H1 (cell line): Measurements from ENCODE around the gene ARHGAP22. TPM values are rescaled to one million over a fixed set of nuclear protein-coding genes. Genes with fewer than 3 reads are reported as not detected.

ENCODE experiments used
- CTCF ChIA-PET: fragments of 300-600 bp; sonication (Branson Sonifier 250); formaldehyde crosslinking; loops from one replicate; lab custom pipeline; 2021; ENCODE audit not compliant: partially characterized antibody; lab: Charles Lee
- POLR2A ChIA-PET: fragments of 300-600 bp; sonication (Branson Sonifier 250); formaldehyde crosslinking; loops from one replicate; lab custom pipeline; 2021; ENCODE audit warnings: inconsistent platforms; ENCODE audit not compliant: partially characterized antibody; lab: Charles Lee
- DNase-seq, 2 experiments: peaks; one replicate each; pipeline versions ENCODE4 v3.0.0 to v3.0.0-alpha.2; 2010 to 2022; ENCODE audit warnings: low spot score in 2 of 2, low read depth in 1 of 2, mixed read lengths in 1 of 2
- FAIRE-seq: peaks from 2 replicates; lab custom pipeline; 2011; peaks lifted over from hg19 to GRCh38; lab: Jason Lieb, UNC
- H2AFZ ChIP-seq: 2 replicates; pipeline ENCODE4 v1.8.1; 2012; ENCODE audit warnings: low read length, inconsistent platforms
- H2AK5ac ChIP-seq: 2 replicates; pipeline ENCODE4 v1.6.1; 2013; ENCODE audit warnings: low read depth, low read length
- H2BK120ac ChIP-seq: replicated peaks from 2 replicates; pipeline ENCODE3; 2013; ENCODE audit warnings: low read depth, low read length, inconsistent platforms
- H2BK12ac ChIP-seq: 2 replicates; pipeline ENCODE4 v1.6.1; 2013; ENCODE audit warnings: low read depth, low read length
- H2BK15ac ChIP-seq: 2 replicates; pipeline ENCODE4 v1.6.1; 2013; ENCODE audit warnings: low read length
- H2BK20ac ChIP-seq: 2 replicates; pipeline ENCODE4 v1.6.1; 2013; ENCODE audit warnings: low read length
- H2BK5ac ChIP-seq: 2 replicates; pipeline ENCODE4 v1.6.1; 2013; ENCODE audit warnings: low read depth, low read length
- H3K14ac ChIP-seq: 2 replicates; pipeline ENCODE4 v1.6.1; 2013; ENCODE audit warnings: inconsistent platforms; ENCODE audit not compliant: insufficient read length
- H3K18ac ChIP-seq: 2 replicates; pipeline ENCODE4 v1.6.1; 2013; ENCODE audit warnings: low read length; ENCODE audit errors: extremely low read depth
- H3K23ac ChIP-seq: 2 replicates; pipeline ENCODE4 v1.6.1; 2013; ENCODE audit warnings: inconsistent platforms; ENCODE audit not compliant: insufficient read length
- H3K23me2 ChIP-seq: 2 replicates; pipeline ENCODE4 v1.6.1; 2013; ENCODE audit warnings: low read depth, low read length
- H3K27ac ChIP-seq: 2 replicates; pipeline ENCODE4 v1.6.1; 2011; ENCODE audit warnings: low read depth, low read length, inconsistent platforms
- H3K27me3 ChIP-seq, 4 experiments: replicated peaks in 1 of 4; 1 replicate in 1 of 4; 2 replicates in 3 of 4; pipeline versions ENCODE4 v1.6.1 to v1.8.1; 2011 to 2013; ENCODE audit warnings: low read length in 3 of 4, mild to moderate bottlenecking in 3 of 4, inconsistent platforms in 2 of 4, mixed read lengths in 2 of 4, moderate library complexity in 1 of 4; ENCODE audit not compliant: control insufficient read depth in 3 of 4, insufficient read depth in 3 of 4; ENCODE audit errors: extremely low read depth in 1 of 4
- H3K36me3 ChIP-seq, 4 experiments: 2 replicates each; pipeline versions ENCODE4 v1.6.1 to v1.8.1; 2011 to 2013; ENCODE audit warnings: mild to moderate bottlenecking in 4 of 4, low read length in 3 of 4, moderate library complexity in 2 of 4, control low read depth in 1 of 4, inconsistent platforms in 1 of 4; ENCODE audit not compliant: insufficient read depth in 4 of 4, control insufficient read depth in 2 of 4
- H3K4ac ChIP-seq: replicated peaks from 2 replicates; pipeline ENCODE3; 2013; ENCODE audit warnings: low read length, low read depth, mixed read lengths, inconsistent platforms; ENCODE audit not compliant: insufficient read length
- H3K4me1 ChIP-seq, 4 experiments: replicated peaks in 1 of 4; 1 replicate in 1 of 4; 2 replicates in 3 of 4; pipeline versions ENCODE4 v1.6.1 to v1.8.1; 2011 to 2013; ENCODE audit warnings: low read length in 3 of 4, inconsistent platforms in 2 of 4, mixed read lengths in 1 of 4; ENCODE audit not compliant: insufficient read depth in 4 of 4, control insufficient read depth in 3 of 4
- H3K4me2 ChIP-seq, 2 experiments: 2 replicates each; pipeline versions ENCODE4 v1.6.1 to v1.8.1; 2011 to 2013; ENCODE audit warnings: low read depth in 2 of 2, low read length in 2 of 2, control low read depth in 1 of 2, inconsistent platforms in 1 of 2, mild to moderate bottlenecking in 1 of 2; ENCODE audit not compliant: insufficient read depth in 1 of 2
- H3K4me3 ChIP-seq, 4 experiments: fragments of 200-600, 300-600 bp in 1 of 4; sonication (generic), shearing (Covaris generic), sonication (Bioruptor Twin) in 1 of 4; 2 replicates each; pipeline versions ENCODE4 v1.5.1 to v1.8.1; 2011 to 2016; ENCODE audit warnings: low read length in 4 of 4, low read depth in 3 of 4, control low read depth in 2 of 4, inconsistent platforms in 2 of 4, mild to moderate bottlenecking in 2 of 4, mixed read lengths in 1 of 4, moderate library complexity in 1 of 4; ENCODE audit not compliant: insufficient read depth in 2 of 4; ENCODE audit errors: extremely low read depth in 1 of 4
- H3K56ac ChIP-seq: replicated peaks from 2 replicates; pipeline ENCODE3; 2013; ENCODE audit warnings: low read depth, mild to moderate bottlenecking, mixed read lengths, low read length, inconsistent platforms; ENCODE audit not compliant: insufficient read length
- H3K79me1 ChIP-seq: 2 replicates; pipeline ENCODE4 v1.6.1; 2013; ENCODE audit warnings: low read depth, low read length, control low read depth
- H3K79me2 ChIP-seq, 2 experiments: 2 replicates each; pipeline versions ENCODE4 v1.6.1 to v1.8.1; 2012 to 2013; ENCODE audit warnings: low read length in 2 of 2, mild to moderate bottlenecking in 2 of 2, inconsistent platforms in 1 of 2; ENCODE audit not compliant: insufficient read depth in 2 of 2, control insufficient read depth in 1 of 2
- H3K9ac ChIP-seq, 4 experiments: replicated peaks in 1 of 4; 1 replicate in 1 of 4; 2 replicates in 3 of 4; pipeline versions ENCODE4 v1.6.1 to v1.8.1; 2011 to 2013; ENCODE audit warnings: low read depth in 3 of 4, low read length in 3 of 4, control low read depth in 2 of 4, mild to moderate bottlenecking in 2 of 4, moderate library complexity in 2 of 4, inconsistent platforms in 1 of 4; ENCODE audit errors: extremely low read depth in 1 of 4
- H3K9me3 ChIP-seq, 2 experiments: 2 replicates each; pipeline versions ENCODE4 v1.6.1 to v1.8.1; 2012 to 2013; ENCODE audit warnings: mild to moderate bottlenecking in 2 of 2, moderate library complexity in 2 of 2, control low read depth in 1 of 2, inconsistent platforms in 1 of 2, low read depth in 1 of 2, low read length in 1 of 2, mixed read lengths in 1 of 2; ENCODE audit not compliant: insufficient read depth in 2 of 2
- H4K20me1 ChIP-seq, 2 experiments: replicated peaks in 1 of 2; 2 replicates each; pipeline versions ENCODE3 to v1.8.1; 2011 to 2013; ENCODE audit warnings: inconsistent platforms in 2 of 2, low read length in 2 of 2, mild to moderate bottlenecking in 1 of 2; ENCODE audit not compliant: insufficient read depth in 2 of 2, control insufficient read depth in 1 of 2
- H4K5ac ChIP-seq: 2 replicates; pipeline ENCODE4 v1.6.1; 2013; ENCODE audit warnings: low read length, low read depth, mixed read lengths, inconsistent platforms; ENCODE audit not compliant: insufficient read length
- H4K8ac ChIP-seq: 2 replicates; pipeline ENCODE4 v1.8.0; 2013; ENCODE audit warnings: mild to moderate bottlenecking, moderate library complexity, low read length, inconsistent platforms; ENCODE audit not compliant: insufficient read depth; ENCODE audit errors: extremely low read depth
- H4K91ac ChIP-seq: replicated peaks from 2 replicates; pipeline ENCODE3; 2013; ENCODE audit warnings: low read length, mixed read lengths, inconsistent platforms; ENCODE audit not compliant: insufficient read length
- ATF3 ChIP-seq: IDR thresholded peaks from 2 replicates; pipeline ENCODE4 v1.6.1; 2011; ENCODE audit warnings: low read depth, mild to moderate bottlenecking, low read length; ENCODE audit not compliant: insufficient read depth
- HDAC6 ChIP-seq: IDR thresholded peaks from one replicate; pipeline ENCODE4 v1.7.1; 2012; ENCODE audit warnings: low read depth, mild to moderate bottlenecking, inconsistent platforms, low read length, moderate library complexity
- POU5F1 ChIP-seq: IDR thresholded peaks from 2 replicates; pipeline ENCODE4 v1.6.1; 2011; ENCODE audit warnings: low read depth, mild to moderate bottlenecking, low read length, moderate library complexity
- RAD21 ChIP-seq, 2 experiments: IDR thresholded peaks in 1 of 2; conservative IDR thresholded peaks in 1 of 2; 2 replicates each; pipeline ENCODE4 v1.6.1; 2011; ENCODE audit warnings: low read depth in 2 of 2, low read length in 2 of 2, improper control_type of control experiment in 1 of 2, inconsistent platforms in 1 of 2, mild to moderate bottlenecking in 1 of 2, moderate library complexity in 1 of 2
- TCF12 ChIP-seq: IDR thresholded peaks from 2 replicates; pipeline ENCODE4 v1.6.1; 2011; ENCODE audit warnings: low read depth, mild to moderate bottlenecking, low read length
- WGBS, 2 experiments: shearing (Covaris generic) in 1 of 2; methylation state at CpG; one replicate each; pipeline versions ENCODE4 v1.1.6 to v1.1.7; 2013 to 2015; ENCODE audit warnings: low lambda C conversion rate in 2 of 2, mixed read lengths in 2 of 2, inconsistent platforms in 1 of 2, low coverage in 1 of 2, missing lambda C conversion rate in 1 of 2; ENCODE audit not compliant: insufficient replicate concordance in 2 of 2, insufficient coverage in 1 of 2, insufficient read length in 1 of 2; ENCODE audit errors: extremely low coverage in 1 of 2, missing lambda C conversion rate in 1 of 2; 5-methylcytosine and 5-hydroxymethylcytosine counted together
- polyA plus RNA-seq, 7 experiments: library from polyadenylated mRNA; depleted of rRNA in 3 of 7; stranded (reverse) in 5 of 7; unstranded in 2 of 7; fragments of >200 nt in 5 of 7; fragments of 200-250 nt in 2 of 7; gene quantifications; 1 replicate in 5 of 7; 2 replicates in 1 of 7; 4 replicates in 1 of 7; pipeline versions ENCODE4 v1.2.1 to v1.2.3, GENCODE V29; 2011 to 2013; ENCODE audit warnings: missing spikeins in 2 of 7, mixed read lengths in 2 of 7
- total RNA-seq: library from RNA; stranded (reverse); fragmentation: NEBNext Ultra II Directional; extraction: Animal tissue kit (Norgen Biotek cat#: 25700); gene quantifications from 2 replicates; pipeline ENCODE4 v1.2.1, GENCODE V29; 2021

The ARHGAP22 gene
- total and polyA plus RNA-seq, 2 of the 8 experiments (the other 6 are each of a cell fraction or from before 2014, with no cell fraction given) = 3.6 to 11.2 TPM

GRCh38 chr10:48639632-48640031 lies 34.8 kb upstream of the ARHGAP22 start:
- H4K8ac ChIP-seq = no peak overlapping the region
- ChIA-PET POLR2A (no interaction called here), CTCF (interaction anchor here (0.7 to 2.2 kb wide), 4 partner anchors 25 to 311 kb away, joined by 3 to 7 read pairs (median 5); no protein-coding TSS in a partner anchor)
- no peak overlapping the region for H3K4me2 ChIP-seq
- no peak overlapping the region for H3K27ac ChIP-seq
- no peak overlapping the region for H3K56ac ChIP-seq
- H3K79me1 ChIP-seq = no peaks in the 10 kb centered on the region
- no peak overlapping the region for H4K5ac ChIP-seq
- no peaks in the 10 kb centered on the region for H3K36me3 ChIP-seq
- H3K23ac ChIP-seq = no peak overlapping the region
- no peaks in the 10 kb centered on the region for H4K20me1 ChIP-seq
- no peak overlapping the region for H3K4me3 ChIP-seq
- no peak overlapping the region for H2BK20ac ChIP-seq
- no peak overlapping the region for H3K4ac ChIP-seq
- H3K14ac ChIP-seq = no peak overlapping the region
- WGBS, 2 experiments = 89% methylated on average over 1 of the region's 1 CpG; no CpG with 5 or more reads in 1 of the 2 experiments
- H4K91ac ChIP-seq = no peak overlapping the region
- no peak overlapping the region for H2BK5ac ChIP-seq
- H3K23me2 ChIP-seq = peaks cover 6% of the 10 kb centered on the region; the same call in 1 of the 2 replicates
- no peak overlapping the region for H3K9ac ChIP-seq
- H2AFZ ChIP-seq = no peak overlapping the region
- no peak for FAIRE-seq
- H3K4me1 ChIP-seq = no peaks in the 10 kb centered on the region
- H3K27me3 ChIP-seq = no peaks in the 10 kb centered on the region
- no peak for TF ChIP-seq ATF3
- no peak for TF ChIP-seq RAD21 (IDR thresholded peaks at IDR 0.05 in 1 of 2, conservative IDR thresholded peaks at IDR 0.05 in 1 of 2; ENCODE audit: low read depth in 2 of 2, low read length in 2 of 2)
- no peak for TF ChIP-seq TCF12
- no peak for TF ChIP-seq POU5F1
- TF ChIP-seq HDAC6 = no peak
- no peak for DNase-seq
- H2BK12ac ChIP-seq = no peak overlapping the region
- no peaks in the 10 kb centered on the region for H3K9me3 ChIP-seq
- no peaks in the 10 kb centered on the region for H3K79me2 ChIP-seq
- H2BK15ac ChIP-seq = no peak overlapping the region
- H3K18ac ChIP-seq = no peak overlapping the region
- H2AK5ac ChIP-seq = no peak overlapping the region
- no peak overlapping the region for H2BK120ac ChIP-seq
